ENCODE measurements around the gene ABCA5. TPM values are rescaled to one million over a fixed set of nuclear protein-coding genes. Genes with fewer than 3 reads are reported as not detected.

The ABCA5 gene
- polyA plus RNA-seq, 3 donors = 0.50 to 3.1 (median 0.73) TPM

DNA sequence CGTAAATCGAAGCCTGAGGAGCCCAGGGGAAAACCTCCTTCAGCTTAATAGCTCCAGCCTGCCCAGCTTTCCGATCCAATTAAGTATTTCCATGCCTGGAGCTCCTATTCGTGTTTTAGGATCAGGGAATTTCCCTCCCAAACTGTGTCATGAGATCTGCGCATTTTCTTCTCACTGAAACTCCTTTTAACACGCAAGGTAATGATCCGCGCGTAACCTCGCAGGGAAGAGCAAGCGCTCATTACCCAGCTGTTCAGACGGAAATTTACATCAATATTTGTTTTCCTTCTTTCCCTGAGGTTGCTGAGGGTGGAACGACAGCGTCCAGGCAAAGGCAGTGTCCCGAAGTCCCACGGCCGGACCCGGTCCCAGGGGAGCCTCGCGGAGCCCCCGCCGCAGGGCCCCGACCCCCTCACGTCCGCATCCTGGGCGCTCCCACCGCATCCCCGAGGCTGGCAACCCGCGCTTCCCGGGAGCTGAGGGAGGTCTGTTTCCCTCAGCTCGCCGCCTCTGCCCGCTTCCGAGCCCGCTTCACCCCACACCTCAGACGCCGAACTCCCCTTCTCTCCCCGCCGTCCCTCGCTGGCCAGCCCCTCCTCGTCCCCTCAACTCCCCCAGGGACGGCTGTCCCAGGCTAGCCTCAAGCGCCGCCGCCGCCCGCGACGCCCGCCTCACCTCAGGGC lies 415 bp downstream of the ABCA5 start:
- peak; percentile 3 to 63 (median 11) for DNase-seq
- Histone ChIP-seq H3K9me3 (replicated peaks in 1 of 2; ENCODE audit: control insufficient read depth in 1 of 2, insufficient read depth in 1 of 2, low read length in 2 of 2) (no peaks in the 10 kb centered on the region), H3K36me3 (replicated peaks in 1 of 2; ENCODE audit: control insufficient read depth in 1 of 2, insufficient read depth in 2 of 2, low read length in 2 of 2) (no peaks in the 10 kb centered on the region), H3K27me3 (ENCODE audit: control insufficient read depth in 2 of 2, insufficient read depth in 2 of 2, low read length in 2 of 2) (peaks cover 6% of the 10 kb centered on the region in 2 donors), H3K9ac (ENCODE audit: insufficient read depth, low read length, poor library complexity, severe bottlenecking) (peak overlapping the region; percentile 74), H3K4me3 (replicated peaks in 1 of 3; ENCODE audit: low read depth in 2 of 3, low read length in 3 of 3) (peak overlapping the region; percentile 52 to 83 (median 83)), H2AFZ (ENCODE audit: insufficient read depth, low read depth, low read length, poor library complexity, severe bottlenecking) (peak overlapping the region; percentile 96), H3K27ac (ENCODE audit: low read depth in 1 of 2, low read length in 2 of 2) (peak overlapping the region in 1 of 2 donors; percentile 43), H4K20me1 (ENCODE audit: insufficient read depth, low read length) (no peaks in the 10 kb centered on the region), H3K4me1 (ENCODE audit: control insufficient read depth in 1 of 2, insufficient read depth in 2 of 2, low read length in 2 of 2) (peaks cover 15 to 20% of the 10 kb centered on the region in 2 donors), H3K4me2 (replicated peaks; ENCODE audit: extremely low read depth, low read length, poor library complexity, severe bottlenecking) (peak overlapping the region; percentile 94), H3K79me2 (ENCODE audit: insufficient read depth, low read length) (no peaks in the 10 kb centered on the region)
- Mint-ChIP-seq H3K4me1 (peaks cover 28% of the 10 kb centered on the region), H3K27me3 (ENCODE audit: low read depth in 3 of 3) (peaks cover 5 to 20% (median 11%) of the 10 kb centered on the region in 3 donors), H3K9me3 (peaks cover 0 to 8% (median 0%) of the 10 kb centered on the region in 7 donors), H3K4me3 (peak overlapping the region; percentile 92 to 97), H3K36me3 (no peaks in the 10 kb centered on the region), H3K27ac (peak overlapping the region in 5 of 7 donors; percentile 60 to 79 (median 66))
- no peak for TF ChIP-seq CTCF (IDR thresholded peaks at IDR 0.05)
- WGBS (ENCODE audit: insufficient coverage) = 1% methylated on average over 49 of the region's 51 CpGs
- intact Hi-C loops (cut with micrococcal nuclease) = no loop called here

GRCh38 chr17:69325518-69326376 lies 1.2 kb downstream of the ABCA5 start:
- Histone ChIP-seq H2AFZ (ENCODE audit: insufficient read depth, low read depth, low read length, poor library complexity, severe bottlenecking) (peak overlapping the region; percentile 96), H3K27me3 (ENCODE audit: control insufficient read depth in 2 of 2, insufficient read depth in 2 of 2, low read length in 2 of 2) (peaks cover 6% of the 10 kb centered on the region in 2 donors), H3K36me3 (replicated peaks in 1 of 2; ENCODE audit: control insufficient read depth in 1 of 2, insufficient read depth in 2 of 2, low read length in 2 of 2) (no peaks in the 10 kb centered on the region), H3K4me2 (replicated peaks; ENCODE audit: extremely low read depth, low read length, poor library complexity, severe bottlenecking) (peak overlapping the region; percentile 94), H3K9me3 (replicated peaks in 1 of 2; ENCODE audit: control insufficient read depth in 1 of 2, insufficient read depth in 1 of 2, low read length in 2 of 2) (no peaks in the 10 kb centered on the region), H3K79me2 (ENCODE audit: insufficient read depth, low read length) (no peaks in the 10 kb centered on the region), H3K4me3 (replicated peaks in 1 of 3; ENCODE audit: low read depth in 2 of 3, low read length in 3 of 3) (peak overlapping the region; percentile 52 to 83 (median 83)), H4K20me1 (ENCODE audit: insufficient read depth, low read length) (no peaks in the 10 kb centered on the region), H3K27ac (ENCODE audit: low read depth in 1 of 2, low read length in 2 of 2) (no peak overlapping the region), H3K4me1 (ENCODE audit: control insufficient read depth in 1 of 2, insufficient read depth in 2 of 2, low read length in 2 of 2) (peaks cover 15 to 20% of the 10 kb centered on the region in 2 donors), H3K9ac (ENCODE audit: insufficient read depth, low read length, poor library complexity, severe bottlenecking) (peak overlapping the region; percentile 74)
- H3K27me3 Mint-ChIP-seq (ENCODE audit: low read depth in 3 of 3) = peaks cover 5 to 19% (median 11%) of the 10 kb centered on the region in 3 donors
- H3K27ac Mint-ChIP-seq = peak overlapping the region in 1 of 7 donors; percentile 60
- peaks cover 0 to 8% (median 0%) of the 10 kb centered on the region in 7 donors for H3K9me3 Mint-ChIP-seq
- H3K4me1 Mint-ChIP-seq = peaks cover 28% of the 10 kb centered on the region
- peak overlapping the region; percentile 92 to 97 for H3K4me3 Mint-ChIP-seq
- no peak for DNase-seq
- intact Hi-C loops (cut with micrococcal nuclease) = no loop called here
- no peak for TF ChIP-seq CTCF (IDR thresholded peaks at IDR 0.05)
- H3K36me3 Mint-ChIP-seq = peaks cover 0 to 2% of the 10 kb centered on the region in 2 donors
- WGBS (ENCODE audit: insufficient coverage) = 62% methylated on average over 3 of the region's 15 CpGs

Measured in CD14-positive monocyte (primary cell).